GM23338 (cell line): Measurements from ENCODE around the gene SSNA1. TPM values are rescaled to one million over a fixed set of nuclear protein-coding genes. Genes with fewer than 3 reads are reported as not detected.

ENCODE experiments used
- ATAC-seq: fragments of 200-7000 bp; cut with Tn5 transposase; 3 replicates; pipeline ENCODE4 v1.9.1; 2020
- DNase-seq: peaks from one replicate; pipeline ENCODE4 v3.0.0-alpha.2; 2015; ENCODE audit warnings: low spot score
- H2AFZ ChIP-seq: fragments of 200-600 bp; sonication (generic); 2 replicates; pipeline ENCODE4 v1.8.0; 2016; ENCODE audit warnings: antibody characterized with exemption, mild to moderate bottlenecking, moderate library complexity
- H3F3A ChIP-seq: fragments of 200-600 bp; sonication (generic); replicated peaks from 2 replicates; pipeline ENCODE4 v1.8.0; 2017; ENCODE audit warnings: antibody characterized with exemption, mixed run types, low read depth
- H3K27ac ChIP-seq: fragments of 200-600 bp; sonication (generic); 2 replicates; pipeline ENCODE4 v1.6.1; 2016; ENCODE audit warnings: low read depth
- H3K27me3 ChIP-seq: fragments of 200-600 bp; sonication (generic); 2 replicates; pipeline ENCODE4 v1.8.0; 2016; ENCODE audit warnings: mild to moderate bottlenecking, mixed run types, moderate library complexity; ENCODE audit not compliant: insufficient read depth
- H3K36me3 ChIP-seq: fragments of 200-600 bp; sonication (generic); 2 replicates; pipeline ENCODE4 v1.8.0; 2016; ENCODE audit warnings: mild to moderate bottlenecking; ENCODE audit not compliant: insufficient read depth
- H3K4me1 ChIP-seq: fragments of 200-600 bp; sonication (generic); 2 replicates; pipeline ENCODE4 v1.8.0; 2016; ENCODE audit warnings: mild to moderate bottlenecking, moderate library complexity; ENCODE audit not compliant: insufficient read depth
- H3K4me2 ChIP-seq: fragments of 200-600 bp; sonication (generic); 2 replicates; pipeline ENCODE4 v1.7.1; 2017; ENCODE audit warnings: mixed run types
- H3K4me3 ChIP-seq: fragments of 200-600 bp; sonication (generic); 2 replicates; pipeline ENCODE4 v1.6.1; 2016; ENCODE audit warnings: mixed run types
- H3K79me2 ChIP-seq: fragments of 200-600 bp; sonication (generic); replicated peaks from 2 replicates; pipeline ENCODE4 v1.8.0; 2017; ENCODE audit warnings: mild to moderate bottlenecking; ENCODE audit not compliant: insufficient read depth
- H3K9me2 ChIP-seq: fragments of 200-600 bp; sonication (generic); 2 replicates; pipeline ENCODE4 v1.8.0; 2017; ENCODE audit not compliant: insufficient read depth
- H4K20me1 ChIP-seq: fragments of 200-600 bp; sonication (generic); replicated peaks from 2 replicates; pipeline ENCODE4 v1.8.0; 2017; ENCODE audit warnings: mild to moderate bottlenecking; ENCODE audit not compliant: insufficient read depth
- H3K27ac Mint-ChIP-seq: 2 replicates; pipeline ENCODE4 v1.8.0; 2020; ENCODE audit warnings: inconsistent platforms, mild to moderate bottlenecking, moderate library complexity, mixed read lengths
- H3K27me3 Mint-ChIP-seq: 3 replicates; pipeline ENCODE4 v1.8.0; 2022; ENCODE audit warnings: low read depth, mild to moderate bottlenecking, moderate library complexity, mixed read lengths, inconsistent platforms; ENCODE audit not compliant: insufficient read depth, poor library complexity
- H3K36me3 Mint-ChIP-seq: 3 replicates; pipeline ENCODE4 v1.8.0; 2021; ENCODE audit warnings: low read depth, mild to moderate bottlenecking, inconsistent platforms, moderate library complexity, mixed read lengths
- H3K4me1 Mint-ChIP-seq: 3 replicates; pipeline ENCODE4 v1.8.0; 2020; ENCODE audit warnings: mild to moderate bottlenecking, inconsistent platforms, mixed read lengths
- H3K4me3 Mint-ChIP-seq: 3 replicates; pipeline ENCODE4 v1.8.0; 2021; ENCODE audit warnings: moderate library complexity, mild to moderate bottlenecking, inconsistent platforms, mixed read lengths
- H3K9me3 Mint-ChIP-seq: 3 replicates; pipeline ENCODE4 v1.8.0; 2020; ENCODE audit warnings: moderate library complexity, mild to moderate bottlenecking, inconsistent platforms, mixed read lengths
- CREB1 ChIP-seq: fragments of 250-450 bp; sonication (Bioruptor Pico); IDR thresholded peaks from 2 replicates; pipeline ENCODE4 v1.5.0; 2020; ENCODE audit warnings: low read depth, mild to moderate bottlenecking, moderate library complexity
- CTCF ChIP-seq, 2 experiments: fragments of 200-600 bp in 1 of 2; sonication (generic) in 1 of 2; conservative IDR thresholded peaks; 2 replicates each; pipeline versions ENCODE4 v1.5.1 to v1.6.1; 2016 to 2017; ENCODE audit warnings: antibody characterized with exemption in 2 of 2, low read depth in 2 of 2, mild to moderate bottlenecking in 2 of 2, moderate library complexity in 1 of 2
- ETS1 ChIP-seq: IDR thresholded peaks from 2 replicates; pipeline ENCODE4 v1.6.1; 2016; ENCODE audit warnings: antibody characterized with exemption
- JUNB ChIP-seq: IDR thresholded peaks from one replicate; pipeline ENCODE4 v1.6.1; 2016; ENCODE audit warnings: antibody characterized with exemption; ENCODE audit not compliant: unreplicated experiment
- POLR2AphosphoS5 ChIP-seq: IDR thresholded peaks from 2 replicates; pipeline ENCODE4 v1.6.1; 2016; ENCODE audit warnings: antibody characterized with exemption, low read depth
- REST ChIP-seq: IDR thresholded peaks from one replicate; pipeline ENCODE4 v1.6.1; 2018; ENCODE audit warnings: antibody characterized with exemption; ENCODE audit not compliant: unreplicated experiment
- ZNF114 ChIP-seq: fragments of 250-450 bp; sonication (Bioruptor Pico); IDR thresholded peaks from 2 replicates; pipeline ENCODE4 v1.5.0; 2020; ENCODE audit warnings: mild to moderate bottlenecking, moderate library complexity
- ZNF462 ChIP-seq: fragments of 250-450 bp; sonication (Bioruptor Pico); IDR thresholded peaks from 2 replicates; pipeline ENCODE4 v1.5.0; 2020; ENCODE audit warnings: mild to moderate bottlenecking, moderate library complexity
- long read RNA-seq: library from polyadenylated mRNA; unstranded; transcript quantifications from one replicate; pipeline ENCODE4 v2.0.0, GENCODE V29; 2020; ENCODE audit not compliant: unreplicated experiment
- polyA plus RNA-seq: library from polyadenylated mRNA; unstranded; fragments of >200 nt; fragmentation: Nextera tagmentation; extraction: Ambion mirVana; gene quantifications from 2 replicates; pipeline ENCODE4 v1.2.1, GENCODE V29; 2016
- total RNA-seq: library from RNA; depleted of rRNA; stranded (reverse); fragments of >200 nt; shearing (Covaris generic); gene quantifications from 2 replicates; pipeline ENCODE4 v1.2.3, GENCODE V29; 2014; rRNA removed

The SSNA1 gene
- 91.5 and 132 TPM in 2 replicates for total RNA-seq
- polyA plus RNA-seq, result 154 TPM in 2 replicates
- long read RNA-seq, transcript SSNA1-201 (3 exons, 896 nt), result major isoform, 65 of 99 reads
- long read RNA-seq, transcript SSNA1-202 (2 exons, 1,170 nt), result minor isoform, 28 of 99 reads
- long read RNA-seq, partial matches to known transcripts, result 1 of 99 reads
- long read RNA-seq, other reads (novel, unspliced or antisense), result 2 of 99 reads

- Mint-ChIP-seq H3K27me3 (peaks cover 13% of the 10 kb centered on the region), H3K27ac (peak within 1 kb of the TSS; percentile 95), H3K9me3 (no peaks in the 10 kb centered on the region), H3K4me1 (peaks cover 9% of the 10 kb centered on the region), H3K36me3 (peaks cover 14% of the 10 kb centered on the region), H3K4me3 (peak within 1 kb of the TSS; percentile 91)
- H3K27me3 ChIP-seq, result no peaks in the 10 kb centered on the region
- peaks cover 13% of the 10 kb centered on the region for H3K4me1 ChIP-seq
- peak; percentile 90 for DNase-seq
- peak in 1 of 2 experiments; percentile 56 for TF ChIP-seq CTCF (conservative IDR thresholded peaks at IDR 0.05; ENCODE audit: low read depth in 2 of 2)
- peak; percentile 3 for TF ChIP-seq REST
- TF ChIP-seq ZNF462 (CRISPR knock-in tag), result no peak
- TF ChIP-seq ZNF114 (CRISPR knock-in tag), result no peak
- TF ChIP-seq POLR2AphosphoS5, result peak; percentile 94
- TF ChIP-seq ETS1, result peak; percentile 90
- TF ChIP-seq CREB1 (CRISPR knock-in tag), result peak; percentile 100
- no peak for TF ChIP-seq JUNB
- H2AFZ ChIP-seq, result peak within 1 kb of the TSS; percentile 91; the same call in 1 of the 2 replicates
- peak within 1 kb of the TSS; percentile 94 for H3K4me3 ChIP-seq
- ATAC-seq, result peak; percentile 85
- peaks cover 25% of the 10 kb centered on the region for H3K79me2 ChIP-seq
- H3F3A ChIP-seq, result 0 out of 2 replicates have a peak, but pooled peaks cover 4% of the 10 kb centered on the region
- H3K9me2 ChIP-seq, result no peaks in the 10 kb centered on the region
- peak within 1 kb of the TSS; percentile 93 for H3K4me2 ChIP-seq
- H4K20me1 ChIP-seq, result peaks cover 5% of the 10 kb centered on the region; the same call in 1 of the 2 replicates
- peak within 1 kb of the TSS; percentile 81; the same call in 1 of the 2 replicates for H3K27ac ChIP-seq
- H3K36me3 ChIP-seq, result no peaks in the 10 kb centered on the region
Observed at GRCh38 chr9:137188490-137189296, at the start of gene SSNA1, which contains the start of gene ANAPC2. Gene SSNA1, plus strand, starts transcription at chr9:137188676. Its CDS starts 51 bp downstream, at chr9:137188727. Gene ANAPC2, minus strand, starts transcription at chr9:137188560. Its CDS starts 28 bp downstream, at chr9:137188532.
